HG02763 (cell line): ENCODE data around the gene PPP1CA.

Source experiments
- ATAC-seq: cut with Tn5 transposase; IDR thresholded peaks from one replicate; pipeline ENCODE4 v1.9.1; 2021; ENCODE audit warnings: mild to moderate bottlenecking, moderate library complexity; ENCODE audit not compliant: unreplicated experiment

The PPP1CA gene

DNA sequence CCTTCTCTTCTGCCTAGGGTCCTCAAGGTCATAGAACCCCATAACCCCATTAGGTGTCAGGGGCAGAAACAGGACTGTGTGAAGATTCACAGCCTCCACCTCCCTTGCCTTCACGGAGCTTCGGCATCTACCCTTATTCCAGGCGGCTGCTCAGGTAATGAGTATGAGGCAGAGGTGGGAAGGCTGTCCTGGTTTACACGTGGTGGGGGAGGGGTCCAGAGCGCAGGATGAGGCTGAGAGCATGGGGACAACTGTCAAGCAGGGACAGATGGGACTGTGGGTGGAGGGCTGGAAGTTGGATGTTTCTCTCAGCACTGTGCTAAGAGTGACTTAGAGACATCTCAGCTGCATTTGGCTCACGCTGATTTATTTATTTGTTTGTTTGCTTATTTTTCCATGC lies 14.1 kb downstream of the PPP1CA start:
- ATAC-seq: no peak

DNA sequence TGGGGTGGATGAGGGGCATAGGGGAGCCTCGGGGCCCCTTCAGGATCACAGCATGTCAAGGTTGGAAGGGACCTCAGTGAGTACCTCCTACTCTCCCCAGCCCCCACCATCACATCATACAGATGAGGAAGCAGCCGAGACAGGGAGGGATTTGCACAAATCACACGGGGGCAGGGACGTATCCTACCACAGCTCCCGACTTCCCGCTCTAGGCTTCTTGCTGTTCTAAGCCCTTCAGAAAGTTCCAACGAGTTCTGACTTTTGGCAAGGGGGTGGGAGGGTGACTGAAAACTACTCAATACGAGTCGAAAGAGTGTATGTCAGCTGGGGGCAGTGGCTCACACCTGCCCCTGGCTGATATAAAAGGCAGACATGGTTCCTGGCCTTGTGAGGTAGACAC lies 14.6 kb downstream of the PPP1CA start:
- ATAC-seq: no peak

DNA sequence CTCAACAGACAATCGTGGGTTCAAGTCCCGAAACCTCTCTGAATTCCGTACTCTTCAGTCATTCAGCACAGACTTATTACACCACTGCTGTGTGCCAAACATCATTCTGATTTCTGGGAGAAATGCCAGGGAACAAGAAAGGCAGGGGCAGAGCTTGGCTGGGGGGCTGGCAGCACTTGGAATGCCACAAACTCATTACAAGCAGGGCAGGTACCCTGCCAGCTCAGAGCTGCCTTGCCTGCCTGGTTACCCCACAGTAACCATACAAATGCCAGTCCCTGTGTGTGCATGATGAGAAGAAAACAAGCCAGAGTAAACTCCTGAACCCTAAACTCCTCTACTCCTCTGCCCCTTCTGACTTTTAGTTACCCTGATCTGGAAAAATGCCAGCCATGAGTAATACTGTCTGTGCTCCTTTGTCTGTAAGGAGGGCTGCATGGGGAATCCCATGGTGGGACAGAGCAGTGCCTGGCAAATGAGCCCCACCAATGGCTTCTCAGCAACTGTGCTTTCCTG lies 16.7 kb downstream of the PPP1CA start:
- no peak for ATAC-seq

DNA sequence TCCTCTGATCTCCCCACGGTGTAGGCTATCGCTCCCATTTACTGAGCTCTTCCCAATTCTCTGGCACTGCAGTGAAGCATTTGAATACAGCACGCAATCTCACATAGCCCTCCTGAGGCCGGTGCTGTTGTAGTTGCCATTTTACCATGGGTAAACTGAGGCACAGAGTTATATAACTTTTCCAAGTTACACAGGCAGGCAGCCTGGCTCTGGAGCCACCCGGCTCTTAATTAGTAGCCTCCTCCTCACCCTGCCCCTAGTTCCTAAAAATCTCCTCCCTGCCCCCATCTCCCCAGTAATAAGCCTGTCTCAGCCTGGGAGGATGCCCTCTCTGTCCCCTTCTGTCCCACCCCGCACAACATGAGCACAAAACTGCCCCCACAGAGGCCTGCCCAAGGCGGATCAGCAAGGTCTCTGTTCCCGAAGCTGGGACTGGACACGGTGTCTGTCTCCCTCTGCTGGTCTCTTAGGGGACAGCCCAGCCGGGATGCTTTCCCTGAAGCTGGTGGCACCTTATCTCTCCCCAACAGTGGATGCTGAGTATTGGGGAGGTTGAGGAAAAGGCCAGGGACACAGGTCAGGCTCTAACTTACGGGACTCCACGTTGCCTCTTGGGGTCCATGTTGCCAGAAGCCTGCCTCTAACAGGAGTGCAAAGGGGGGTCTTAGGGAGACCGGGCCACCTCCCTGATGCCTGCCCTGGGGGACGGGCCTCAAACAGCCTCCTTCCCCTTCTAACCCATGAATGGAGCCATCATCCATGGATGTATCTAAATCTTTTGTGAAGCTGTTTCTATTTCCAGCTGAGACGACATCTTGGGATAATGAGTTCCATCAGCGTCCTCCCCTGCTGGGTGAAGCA lies 19.2 kb downstream of the PPP1CA start:
- ATAC-seq: no peak

DNA sequence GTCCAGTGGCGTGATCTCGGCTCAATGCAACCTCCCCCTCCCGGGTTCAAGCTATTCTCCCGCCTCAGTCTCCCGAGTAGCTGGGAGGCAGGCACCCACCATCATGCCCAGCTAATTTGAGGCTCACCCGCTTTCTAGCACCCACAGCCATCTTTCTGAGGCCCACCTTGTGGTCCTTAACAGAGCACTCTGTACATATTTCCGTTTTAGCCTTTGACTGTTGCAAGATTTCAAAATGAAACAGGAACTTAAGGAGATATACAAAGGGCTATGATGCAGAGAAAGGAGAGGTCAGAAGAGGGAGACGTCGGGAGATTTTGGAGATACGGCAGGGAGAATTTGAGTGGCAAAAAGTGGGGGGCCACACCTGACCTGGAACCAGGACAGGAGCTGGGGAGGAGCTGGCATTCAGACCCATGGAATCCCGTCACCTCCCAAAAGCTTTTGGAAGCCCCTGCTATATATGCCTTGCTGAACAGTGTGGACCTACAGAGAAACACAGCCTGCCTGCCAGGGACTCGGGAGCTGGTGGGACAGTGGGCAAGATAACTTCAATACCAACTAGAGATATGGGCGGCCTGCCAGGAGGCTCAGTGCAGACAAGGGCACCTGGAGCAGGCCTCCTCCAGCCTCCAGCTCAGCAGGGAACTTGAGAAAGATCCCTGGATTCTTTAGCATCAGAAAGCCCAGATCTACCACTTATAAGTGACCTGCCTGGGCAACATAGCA lies 20.2 kb downstream of the PPP1CA start:
- no peak for ATAC-seq

DNA sequence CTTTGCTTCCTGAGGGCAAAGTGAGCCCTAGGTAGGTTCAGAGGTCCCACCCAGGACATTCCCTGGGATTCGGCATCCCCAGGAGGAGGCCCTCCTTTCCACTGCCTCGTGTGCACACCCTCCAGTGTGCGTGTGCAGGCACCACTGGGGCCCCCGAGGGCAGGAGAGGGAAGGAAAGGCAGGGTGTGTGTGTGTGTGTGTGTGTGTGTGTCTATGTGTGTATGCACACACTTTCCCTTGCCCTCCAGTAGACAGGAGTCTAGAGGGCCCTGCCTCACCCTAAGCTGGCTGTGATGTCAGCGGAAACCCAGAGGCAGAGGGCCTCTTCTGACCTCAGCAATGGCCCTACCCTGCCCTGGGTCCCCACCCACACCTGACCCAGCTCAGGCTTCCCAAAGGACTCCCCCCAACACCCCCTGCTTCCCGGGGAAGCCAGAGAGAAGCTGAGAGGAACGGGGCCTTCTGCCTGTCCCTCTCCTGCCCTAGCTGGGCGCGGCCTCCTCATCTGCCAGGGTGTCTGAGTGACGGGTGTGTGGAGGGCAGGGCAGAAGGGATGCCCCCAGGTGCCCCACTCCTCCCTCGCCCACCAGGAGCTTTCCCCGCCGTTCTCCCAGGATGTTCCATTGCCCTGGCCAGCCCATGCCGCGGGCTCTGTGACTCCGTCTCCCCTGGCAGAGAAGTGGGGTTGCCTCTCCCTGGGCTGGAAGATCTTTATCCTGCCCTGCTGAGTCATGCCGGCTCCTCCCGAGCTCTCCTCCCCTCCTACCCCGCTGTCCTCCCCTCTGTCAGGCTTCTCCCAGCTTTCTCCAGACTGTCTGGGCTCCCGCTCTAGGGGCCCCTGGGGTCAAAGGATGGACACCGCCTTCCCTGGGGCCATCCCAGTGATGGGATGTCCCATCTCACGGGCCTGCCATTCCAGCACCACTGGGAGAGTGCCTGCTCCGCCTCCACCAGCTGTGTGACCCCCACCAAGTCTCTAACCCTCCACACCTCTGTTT lies 22.3 kb downstream of the PPP1CA start:
- no peak for ATAC-seq

DNA sequence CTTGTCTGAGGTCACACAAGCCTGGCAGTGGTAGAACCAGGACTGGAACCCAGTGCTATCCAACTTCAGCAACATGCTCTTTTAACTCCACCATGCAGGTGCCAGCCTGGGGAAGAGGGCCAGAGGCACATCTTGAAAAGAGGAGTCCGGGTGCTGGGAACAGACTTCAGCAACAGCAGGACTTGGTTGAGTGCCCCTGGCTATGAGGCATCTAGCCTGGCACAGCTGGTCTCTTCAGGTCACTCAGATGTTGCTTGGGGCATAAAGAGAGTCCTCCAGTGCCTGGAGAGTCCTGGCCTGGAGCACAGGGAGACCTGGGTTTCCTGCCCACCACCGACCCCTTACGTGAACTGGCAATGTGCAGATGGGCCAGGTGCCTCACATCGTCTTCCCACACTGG lies 23.1 kb downstream of the PPP1CA start:
- no peak for ATAC-seq

DNA sequence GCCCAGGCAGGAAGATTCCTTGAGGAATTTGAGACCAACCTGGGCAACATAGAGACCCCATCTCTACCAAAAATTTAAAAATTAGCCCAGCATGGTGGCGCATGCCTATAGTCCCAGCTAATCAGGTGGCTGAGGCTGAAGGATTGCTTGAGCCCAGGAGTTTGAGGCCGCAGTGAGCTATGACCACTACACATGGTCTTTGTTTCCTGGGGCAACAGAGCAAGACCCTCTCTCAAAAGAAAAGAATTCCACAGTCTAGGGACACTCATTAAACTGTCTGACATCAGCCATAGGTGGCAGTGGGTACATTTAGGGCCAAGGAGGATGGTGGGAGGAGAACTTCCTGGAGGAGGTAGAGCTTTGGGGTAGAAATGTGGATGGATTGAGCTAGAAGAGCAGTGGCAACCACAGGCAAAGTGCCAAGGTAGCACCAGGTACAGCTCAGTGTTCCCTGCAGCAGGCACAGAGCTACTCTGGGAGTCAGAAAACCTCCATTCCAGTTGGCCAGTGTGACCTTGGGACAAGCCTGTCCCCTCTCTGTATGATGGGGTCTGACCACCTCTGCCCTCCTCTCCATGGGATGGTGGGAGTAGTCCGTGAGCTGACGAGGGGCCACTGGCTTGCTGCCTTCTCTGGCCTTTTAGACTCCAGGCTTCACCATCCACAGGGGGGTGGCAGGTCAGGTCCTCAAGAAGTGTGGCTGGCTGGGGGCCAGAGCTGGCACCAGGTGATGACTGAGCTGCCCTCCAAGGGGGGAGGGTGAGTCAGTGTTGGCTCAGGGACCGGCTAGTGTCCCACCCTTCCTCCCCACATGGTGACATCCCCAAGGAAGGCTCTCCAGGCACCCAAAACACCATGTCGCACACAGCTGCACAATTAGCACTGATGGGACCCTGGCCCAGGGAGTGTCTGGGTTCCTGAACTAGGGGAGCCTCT lies 24.5 kb downstream of the PPP1CA start:
- ATAC-seq: no peak

DNA sequence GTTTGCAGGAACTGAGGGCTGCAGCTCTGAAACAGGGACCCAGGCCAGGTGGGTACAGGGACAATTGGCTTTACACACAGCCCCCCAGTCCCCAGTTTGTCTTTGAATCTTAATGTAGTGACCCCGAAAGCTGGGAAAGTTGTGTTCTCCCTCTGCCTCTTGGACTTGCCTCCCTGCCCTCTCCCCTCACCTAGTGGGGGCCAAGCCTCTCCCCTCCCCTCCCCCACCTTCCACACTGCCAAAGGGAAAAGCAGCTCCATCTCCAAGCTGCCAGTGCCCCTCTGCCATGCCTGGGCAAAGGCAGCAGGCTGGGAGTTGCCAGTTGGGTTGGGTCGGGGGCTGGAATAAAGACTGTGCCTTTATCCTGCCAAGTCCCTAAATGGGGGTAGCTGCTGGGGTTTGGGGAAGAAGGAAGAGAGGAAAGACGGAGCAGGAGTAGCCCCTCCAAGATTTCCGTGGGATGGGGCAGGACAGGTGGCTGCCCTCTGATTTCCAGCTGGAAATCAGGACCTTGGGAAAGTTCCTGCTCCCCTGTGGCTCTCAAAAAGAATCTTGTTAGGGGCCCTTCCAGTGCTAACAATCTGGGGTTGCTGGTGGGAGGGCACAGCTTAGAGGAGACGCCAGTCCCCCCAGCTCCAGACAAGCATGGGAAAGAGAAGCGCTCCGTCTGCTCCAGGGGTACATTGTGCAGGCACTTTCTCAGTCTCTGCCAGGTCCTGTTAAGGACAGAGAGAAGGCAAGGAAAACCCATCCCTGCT lies 25.4 kb downstream of the PPP1CA start:
- no peak for ATAC-seq

DNA sequence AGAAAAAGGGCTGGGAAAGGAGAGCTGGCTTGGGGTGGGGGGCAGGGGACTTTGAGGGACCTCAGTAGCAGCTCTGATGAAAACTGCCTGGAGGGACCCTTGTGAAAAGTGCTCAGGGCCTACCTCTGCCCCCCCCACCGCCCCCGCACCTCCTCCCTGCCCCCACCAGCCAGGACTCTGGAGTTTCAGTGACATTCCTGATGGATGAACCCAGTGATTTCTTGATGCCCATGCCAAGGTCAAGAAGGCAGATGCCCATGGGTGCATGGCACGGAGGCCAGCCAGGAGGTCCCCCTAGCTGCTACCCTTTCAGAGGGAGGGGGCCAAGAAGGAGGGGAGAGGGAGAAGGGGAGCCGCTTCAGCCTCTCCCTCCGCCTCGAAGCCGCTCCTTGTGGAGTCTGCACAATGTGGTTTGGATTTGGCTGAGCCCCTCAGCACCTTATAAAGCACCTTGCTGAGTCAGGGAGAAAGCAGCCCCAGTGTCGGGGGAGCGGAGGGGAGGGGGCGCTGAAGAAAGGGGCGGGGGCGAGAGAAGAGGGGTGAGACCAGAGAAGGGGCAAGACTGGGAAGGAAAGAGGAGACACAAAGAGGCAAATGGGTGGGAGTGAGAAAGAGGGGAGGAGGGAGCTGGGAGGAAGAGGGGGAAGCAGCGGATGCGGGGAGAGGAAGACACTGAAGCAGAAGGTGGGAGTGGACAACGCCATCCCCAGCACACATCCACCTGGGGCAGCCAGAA lies 26.2 kb downstream of the PPP1CA start:
- no peak for ATAC-seq

DNA sequence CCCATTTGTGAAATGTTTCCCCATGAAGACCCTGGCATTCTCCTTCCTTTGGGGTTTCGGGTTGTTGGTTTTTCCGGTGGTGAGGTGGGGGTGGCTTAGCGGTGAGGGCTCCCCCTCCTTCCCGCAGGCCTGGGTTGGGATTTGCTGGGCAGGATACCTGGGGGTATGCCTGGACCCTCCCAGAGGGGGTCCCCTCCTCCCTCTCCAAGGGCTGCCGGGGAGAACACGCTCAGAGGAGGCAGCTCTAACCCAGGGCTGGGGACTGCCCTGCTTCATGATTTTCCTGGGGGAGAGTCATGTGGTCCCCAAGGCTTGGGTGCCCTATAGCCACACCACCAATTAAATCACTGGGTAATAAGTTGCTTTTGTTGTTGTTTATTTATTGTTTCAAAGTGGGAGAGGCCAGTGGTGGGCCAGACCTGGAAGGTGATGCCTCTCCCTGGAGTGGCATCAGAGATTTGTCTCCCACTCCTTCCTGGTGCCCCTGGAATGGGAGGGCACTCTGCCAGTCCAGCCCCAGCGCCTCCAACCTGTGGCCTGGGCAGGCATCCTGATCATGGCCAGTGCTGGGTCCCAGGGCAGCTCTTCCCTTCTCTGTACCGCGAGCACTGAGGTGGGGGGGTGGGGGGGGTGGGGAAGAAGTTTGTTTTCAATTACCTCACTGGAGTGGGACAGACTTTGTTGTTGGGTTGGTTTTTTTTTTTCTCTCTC lies 26.9 kb downstream of the PPP1CA start:
- ATAC-seq: no peak

DNA sequence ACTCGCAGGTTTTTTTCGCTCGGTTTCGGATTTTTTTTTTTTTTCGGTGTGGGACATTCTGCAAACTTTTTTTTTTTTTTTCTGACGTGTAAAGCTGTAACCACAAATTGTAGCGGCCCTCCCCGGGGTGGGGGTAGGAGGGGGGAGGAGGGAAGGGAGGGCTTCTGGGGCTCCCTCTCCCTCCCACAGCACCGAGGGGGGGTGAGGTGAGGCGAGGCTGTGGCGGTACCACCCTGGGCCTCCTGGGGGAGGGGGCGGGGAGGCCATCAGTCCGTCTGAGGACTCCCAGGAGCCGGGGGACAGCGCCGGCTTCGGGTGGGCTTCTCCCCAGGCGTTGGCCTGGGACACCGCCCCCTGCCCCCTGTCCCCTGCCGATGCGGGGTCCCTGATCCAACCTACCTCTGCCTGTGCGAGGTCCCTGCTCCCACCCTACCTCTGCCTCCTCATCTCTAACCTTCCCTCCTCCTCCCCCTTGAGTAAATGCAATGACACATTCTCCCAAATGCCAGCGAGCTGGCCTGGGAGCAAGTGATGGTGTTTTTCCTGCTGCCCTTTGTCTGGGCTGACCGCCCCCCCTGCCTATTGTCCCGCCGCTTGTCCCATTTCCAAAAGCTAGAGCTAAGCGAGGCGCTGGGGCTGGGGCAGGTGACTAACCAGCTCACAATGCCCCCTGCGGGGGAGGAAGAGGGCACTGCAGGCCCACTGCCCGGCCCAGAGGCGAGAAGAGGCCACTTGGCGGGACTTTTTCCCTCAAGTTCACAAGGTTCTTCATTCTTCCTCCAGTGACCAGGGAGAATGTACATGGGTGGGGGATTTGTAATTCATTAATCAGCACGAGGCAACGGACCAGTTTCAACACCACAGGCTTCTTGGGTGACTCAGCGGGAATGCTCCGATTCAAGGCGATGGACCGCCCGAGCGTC lies 27.7 kb downstream of the PPP1CA start:
- ATAC-seq: no peak

DNA sequence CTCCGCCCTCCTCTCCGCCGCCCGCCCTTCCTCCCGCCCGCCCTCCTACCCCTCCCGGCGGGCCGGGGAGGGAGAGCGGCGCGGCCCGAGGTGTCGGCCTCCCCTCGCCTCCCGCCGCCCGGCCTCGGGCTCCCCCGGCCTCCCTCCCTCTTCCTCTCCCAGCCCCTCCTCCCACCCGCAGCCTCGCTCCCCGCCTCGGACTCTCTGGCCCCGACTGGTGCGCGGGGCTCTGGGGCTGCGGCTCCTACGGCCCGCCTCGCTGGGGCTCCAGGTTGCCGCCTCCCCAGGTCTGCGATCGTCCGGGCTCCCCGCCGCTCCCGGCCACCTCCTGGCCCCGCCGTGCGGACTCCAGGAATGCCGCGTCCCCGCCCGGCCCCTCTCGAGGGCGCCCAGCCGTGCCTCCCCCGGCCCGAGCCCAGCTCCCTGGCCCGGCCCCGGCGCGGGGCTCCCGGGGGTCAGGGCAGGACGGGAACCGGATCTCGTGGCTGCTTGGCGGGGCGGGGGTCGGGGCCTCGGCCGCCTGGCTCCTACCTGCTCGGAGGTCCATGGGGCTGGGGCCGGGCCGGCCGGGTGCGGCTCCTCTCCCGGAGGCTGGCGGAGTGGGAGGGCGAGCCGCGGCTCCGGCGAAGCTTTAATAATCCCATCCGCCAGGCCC lies 28.5 kb downstream of the PPP1CA start, which contains the start of gene CLCF1:
Gene CLCF1 (minus strand): TSS at position 606 of the 655 bp plus-strand sequence. CDS start 59 bp downstream, at position 547.
- ATAC-seq: no peak

DNA sequence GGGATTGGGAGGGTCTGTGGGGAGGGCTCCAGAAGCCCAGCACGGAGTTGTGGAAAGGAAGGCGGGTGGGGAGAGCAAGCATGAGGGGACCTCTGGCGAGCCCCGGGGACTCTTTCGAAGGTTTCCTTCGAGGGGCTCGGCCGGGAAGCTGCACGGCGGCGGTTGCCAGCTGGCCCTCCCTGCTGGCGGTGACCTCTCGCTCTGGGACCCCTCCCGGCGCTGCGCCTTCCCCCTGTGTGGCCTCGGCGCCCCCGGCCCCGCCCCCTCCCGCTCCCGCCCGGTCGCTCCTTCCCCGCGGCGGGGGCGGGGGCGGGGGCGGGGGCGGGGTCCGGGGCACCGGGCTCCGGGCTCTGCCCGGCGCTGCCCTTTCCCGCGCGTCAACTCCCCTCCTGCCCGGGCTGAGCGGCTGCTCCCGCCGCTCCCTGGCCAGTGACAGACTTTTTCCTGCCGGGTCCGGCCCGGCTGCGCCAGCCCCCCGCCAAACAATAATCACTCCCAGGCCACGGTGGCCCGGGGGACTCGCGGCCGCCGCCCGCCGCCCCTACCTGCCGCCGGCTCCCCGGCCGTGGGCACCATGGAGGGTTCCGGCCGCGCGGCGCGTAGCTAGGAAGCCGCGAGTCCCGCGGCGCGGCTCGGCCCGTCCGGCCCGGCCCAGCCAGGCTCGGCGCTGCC lies 29.2 kb downstream of the PPP1CA start:
- ATAC-seq: no peak

DNA sequence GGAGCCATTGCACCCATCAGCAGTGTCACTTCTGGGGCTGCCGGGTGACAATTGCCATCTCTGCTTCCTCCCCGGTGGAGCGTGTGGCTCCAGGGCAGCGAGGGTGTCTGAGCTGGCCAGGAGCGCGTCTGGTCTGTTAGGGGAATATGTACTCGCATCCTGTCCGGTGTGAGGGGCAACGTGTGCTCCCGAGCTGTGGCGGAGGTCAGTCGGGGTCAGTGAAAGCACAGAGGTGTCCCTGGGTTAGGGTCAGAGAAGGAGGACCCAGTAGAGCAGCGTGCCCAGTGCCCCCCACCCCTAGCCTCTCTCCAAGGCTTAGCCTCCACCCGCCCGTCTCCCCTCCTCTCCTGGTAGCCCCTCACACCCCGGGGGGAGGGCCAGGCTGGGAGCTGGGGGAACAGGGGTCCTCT lies 29.7 kb downstream of the PPP1CA start:
- ATAC-seq: no peak
